Panc1 (cell line): Measurements from ENCODE around the gene LARGE2. TPM values are rescaled to one million over a fixed set of nuclear protein-coding genes. Genes with fewer than 3 reads are reported as not detected.
A peak's percentile ranks its signal among the peaks of the same experiment; 100 is the strongest.

Experiments used
- ATAC-seq: fragments of 200-7000 bp; cut with Tn5 transposase; 2 replicates; pipeline ENCODE4 v1.9.1; 2020; ENCODE audit warnings: mild to moderate bottlenecking, moderate library complexity
- BruUV-seq: library from RNA; stranded (reverse); fragments of 400-500 nt; replicated peaks from 2 replicates; lab custom pipeline; 2021; lab: Mats Ljungman, UMichigan
- CTCF ChIA-PET: fragments of 300-600 bp; sonication (Branson Sonifier 250); formaldehyde crosslinking; loops from one replicate; lab custom pipeline; 2022; ENCODE audit warnings: antibody characterized with exemption; lab: Charles Lee
- POLR2A ChIA-PET: fragments of 300-600 bp; sonication (Branson Sonifier 250); formaldehyde crosslinking; loops from one replicate; lab custom pipeline; 2022; ENCODE audit warnings: antibody characterized with exemption; lab: Charles Lee
- DNase-seq: peaks from one replicate; pipeline ENCODE4 v3.0.0-alpha.2; 2010; ENCODE audit warnings: low read depth, low spot score
- H3K27ac ChIP-seq: 2 replicates; pipeline ENCODE4 v1.5.1; 2011; ENCODE audit warnings: mild to moderate bottlenecking, low read length, inconsistent platforms
- H3K27me3 ChIP-seq: fragments of 200-500 bp; sonication (Bioruptor generic); 2 replicates; pipeline ENCODE4 v1.6.0; 2014; ENCODE audit warnings: low read length, inconsistent platforms; ENCODE audit not compliant: control insufficient read depth, insufficient read depth
- H3K36me3 ChIP-seq: fragments of 200-500 bp; sonication (Bioruptor generic); 2 replicates; pipeline ENCODE4 v1.5.1; 2014; ENCODE audit warnings: inconsistent platforms, mild to moderate bottlenecking, low read length, moderate library complexity; ENCODE audit not compliant: control insufficient read depth, insufficient read depth
- H3K4me1 ChIP-seq: 2 replicates; pipeline ENCODE4 v1.5.1; 2011; ENCODE audit warnings: inconsistent platforms, mild to moderate bottlenecking, low read length, moderate library complexity; ENCODE audit not compliant: control insufficient read depth, insufficient read depth
- H3K4me3 ChIP-seq, 2 experiments: 2 replicates each; pipeline ENCODE4 v1.5.1; 2011 to 2012; ENCODE audit warnings: low read depth in 2 of 2, low read length in 2 of 2, mild to moderate bottlenecking in 2 of 2, inconsistent platforms in 1 of 2, moderate library complexity in 1 of 2
- H3K9me3 ChIP-seq: fragments of 200-500 bp; sonication (Bioruptor generic); 2 replicates; pipeline ENCODE4 v1.5.1; 2014; ENCODE audit warnings: low read depth, mild to moderate bottlenecking, inconsistent platforms, low read length, moderate library complexity; ENCODE audit not compliant: control insufficient read depth, insufficient read depth
- CTCF ChIP-seq: fragments of 450-650 bp; IDR thresholded peaks from 2 replicates; pipeline ENCODE4 v1.5.1; 2017; ENCODE audit warnings: mild to moderate bottlenecking
- POLR2AphosphoS5 ChIP-seq: IDR thresholded peaks from 2 replicates; pipeline ENCODE4 v1.6.1; 2012; ENCODE audit warnings: mild to moderate bottlenecking, low read depth, low read length, moderate library complexity
- SIN3A ChIP-seq: IDR thresholded peaks from 2 replicates; pipeline ENCODE4 v1.6.1; 2012; ENCODE audit warnings: low read depth, mild to moderate bottlenecking, low read length, moderate library complexity, borderline replicate concordance; ENCODE audit not compliant: insufficient read depth
- TCF7L2 ChIP-seq: IDR thresholded peaks from 2 replicates; pipeline ENCODE4 v1.6.1; 2011; ENCODE audit warnings: mild to moderate bottlenecking, low read depth, low read length, inconsistent platforms
- in situ Hi-C: cut with HindIII; loops from 2 replicates; pipeline ENCODE4 v1.10.0; 2016; ENCODE audit warnings: low sequenced_read_pairs, low pct_unique_long_range_greater_than_20kb
- intact Hi-C: fragments of 100-400 bp; cut with micrococcal nuclease; formaldehyde crosslinking; loops from one replicate; pipeline ENCODE4 v1.10.0; 2022; ENCODE audit not compliant: unreplicated experiment
- total RNA-seq: library from RNA; stranded (reverse); gene quantifications from one replicate; pipeline ENCODE4 v1.2.1, GENCODE V29; 2021; ENCODE audit not compliant: unreplicated experiment
- TF ChIP-seq, protein P1 (sequence below), 2 experiments: IDR thresholded peaks; 2 replicates each; pipeline ENCODE4 v1.6.1; 2011 to 2012; ENCODE audit warnings: low read depth in 2 of 2, control low read depth in 1 of 2, low read length in 1 of 2, mild to moderate bottlenecking in 1 of 2, moderate library complexity in 1 of 2; ENCODE audit not compliant: insufficient read depth in 1 of 2

LARGE2 gene
- total RNA-seq, 1 experiment from 2014 or later: 1.4 TPM

DNA sequence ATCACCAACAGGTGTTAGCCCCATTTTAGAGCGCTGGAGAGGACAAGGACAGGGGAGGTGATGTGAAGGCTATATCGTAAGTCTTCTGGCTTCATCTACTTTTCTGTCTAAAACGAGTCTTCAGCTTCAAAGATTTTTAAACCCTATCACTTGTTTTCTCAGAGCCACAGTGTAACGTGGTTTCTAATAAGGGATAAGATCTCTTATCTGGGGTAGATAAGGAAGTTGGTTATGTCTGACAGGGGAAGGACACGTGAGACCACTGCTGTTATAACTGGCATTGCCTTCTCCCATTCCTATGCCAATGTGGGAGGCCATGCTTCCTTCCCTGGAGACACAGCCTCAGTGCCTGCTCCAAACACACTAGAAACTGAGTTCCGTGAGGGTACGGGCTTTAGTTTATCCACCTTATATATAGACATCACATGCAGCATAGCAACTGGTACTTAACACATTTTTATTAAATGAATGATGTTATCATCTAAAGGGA, 39.3 kb downstream of the LARGE2 start:
- H3K27me3 ChIP-seq: no peaks in the 10 kb centered on the region
- intact Hi-C loops (no loop called here), in situ Hi-C loops (no loop called here)
- no peaks in the 10 kb centered on the region for H3K4me1 ChIP-seq
- POLR2A ChIA-PET: no interaction called here
- CTCF ChIA-PET: no interaction called here
- H3K4me3 ChIP-seq: no peak overlapping the region
- TF ChIP-seq POLR2AphosphoS5 (no peak), CTCF (no peak), TCF7L2 (no peak), SIN3A (no peak)
- TF ChIP-seq, protein P1, sequence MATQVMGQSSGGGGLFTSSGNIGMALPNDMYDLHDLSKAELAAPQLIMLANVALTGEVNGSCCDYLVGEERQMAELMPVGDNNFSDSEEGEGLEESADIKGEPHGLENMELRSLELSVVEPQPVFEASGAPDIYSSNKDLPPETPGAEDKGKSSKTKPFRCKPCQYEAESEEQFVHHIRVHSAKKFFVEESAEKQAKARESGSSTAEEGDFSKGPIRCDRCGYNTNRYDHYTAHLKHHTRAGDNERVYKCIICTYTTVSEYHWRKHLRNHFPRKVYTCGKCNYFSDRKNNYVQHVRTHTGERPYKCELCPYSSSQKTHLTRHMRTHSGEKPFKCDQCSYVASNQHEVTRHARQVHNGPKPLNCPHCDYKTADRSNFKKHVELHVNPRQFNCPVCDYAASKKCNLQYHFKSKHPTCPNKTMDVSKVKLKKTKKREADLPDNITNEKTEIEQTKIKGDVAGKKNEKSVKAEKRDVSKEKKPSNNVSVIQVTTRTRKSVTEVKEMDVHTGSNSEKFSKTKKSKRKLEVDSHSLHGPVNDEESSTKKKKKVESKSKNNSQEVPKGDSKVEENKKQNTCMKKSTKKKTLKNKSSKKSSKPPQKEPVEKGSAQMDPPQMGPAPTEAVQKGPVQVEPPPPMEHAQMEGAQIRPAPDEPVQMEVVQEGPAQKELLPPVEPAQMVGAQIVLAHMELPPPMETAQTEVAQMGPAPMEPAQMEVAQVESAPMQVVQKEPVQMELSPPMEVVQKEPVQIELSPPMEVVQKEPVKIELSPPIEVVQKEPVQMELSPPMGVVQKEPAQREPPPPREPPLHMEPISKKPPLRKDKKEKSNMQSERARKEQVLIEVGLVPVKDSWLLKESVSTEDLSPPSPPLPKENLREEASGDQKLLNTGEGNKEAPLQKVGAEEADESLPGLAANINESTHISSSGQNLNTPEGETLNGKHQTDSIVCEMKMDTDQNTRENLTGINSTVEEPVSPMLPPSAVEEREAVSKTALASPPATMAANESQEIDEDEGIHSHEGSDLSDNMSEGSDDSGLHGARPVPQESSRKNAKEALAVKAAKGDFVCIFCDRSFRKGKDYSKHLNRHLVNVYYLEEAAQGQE (IDR thresholded peaks at IDR 0.05; ENCODE audit: insufficient read depth in 1 of 2, low read depth in 2 of 2, low read length in 1 of 2): no peak
- no peak overlapping the region for H3K27ac ChIP-seq
- DNase-seq: no peak
- no peaks in the 10 kb centered on the region for H3K9me3 ChIP-seq
- no peak for ATAC-seq
- BruUV-seq: no TSS peak
- H3K36me3 ChIP-seq: peaks cover 10% of the 10 kb centered on the region

- Histone ChIP-seq H3K27ac (no peak overlapping the region), H3K4me1 (no peaks in the 10 kb centered on the region), H3K36me3 (peaks cover 15% of the 10 kb centered on the region), H3K27me3 (no peaks in the 10 kb centered on the region), H3K4me3 (no peak overlapping the region), H3K9me3 (no peaks in the 10 kb centered on the region)
- in situ Hi-C loops (no loop called here), intact Hi-C loops (loop anchor here (1.0 kb wide), 1 partner anchor 41 kb away; no protein-coding TSS in a partner anchor)
- DNase-seq (peak; percentile 63), ATAC-seq (peak; percentile 98)
- BruUV-seq: no TSS peak
- ChIA-PET CTCF (interaction anchor here (0.6 to 2.4 kb wide), 13 partner anchors 13 to 348 kb away, joined by 3 to 20 read pairs (median 4); no protein-coding TSS in a partner anchor), POLR2A (interaction anchor here (0.6 to 1.0 kb wide), 2 partner anchors 9 to 17 kb away, joined by 3 read pairs; no protein-coding TSS in a partner anchor)
- peak; percentile 95 for TF ChIP-seq CTCF
- no peak for TF ChIP-seq SIN3A
- no peak for TF ChIP-seq POLR2AphosphoS5
These were observed 42.5 kb downstream of the LARGE2 start for GRCh38 chr11:45964911-45965389.
